Endothelial cell (in vitro differentiated cells): Measurements from ENCODE around the gene CACTIN. TPM values are rescaled to one million over a fixed set of nuclear protein-coding genes. Genes with fewer than 3 reads are reported as not detected.
A peak's percentile ranks its signal among the peaks of the same experiment; 100 is the strongest.

Experiments
- DNase-seq: peaks from one replicate; pipeline ENCODE4 v3.0.0; 2021; ENCODE audit warnings: low spot score
- H3K27ac Mint-ChIP-seq: one replicate; pipeline ENCODE4 v1.8.0; 2021; ENCODE audit warnings: mixed read lengths, inconsistent platforms; ENCODE audit not compliant: unreplicated experiment
- H3K27me3 Mint-ChIP-seq: one replicate; pipeline ENCODE4 v1.8.0; 2021; ENCODE audit warnings: mild to moderate bottlenecking, moderate library complexity, mixed read lengths, inconsistent platforms; ENCODE audit not compliant: unreplicated experiment
- H3K36me3 Mint-ChIP-seq: one replicate; pipeline ENCODE4 v1.8.0; 2021; ENCODE audit warnings: mild to moderate bottlenecking, low read depth, mixed read lengths, inconsistent platforms; ENCODE audit not compliant: unreplicated experiment
- H3K4me1 Mint-ChIP-seq: one replicate; pipeline ENCODE4 v1.8.0; 2021; ENCODE audit warnings: mild to moderate bottlenecking, mixed read lengths, inconsistent platforms; ENCODE audit not compliant: unreplicated experiment
- H3K4me3 Mint-ChIP-seq: one replicate; pipeline ENCODE4 v1.8.0; 2021; ENCODE audit warnings: mild to moderate bottlenecking, mixed read lengths, inconsistent platforms; ENCODE audit not compliant: unreplicated experiment
- H3K9me3 Mint-ChIP-seq: one replicate; pipeline ENCODE4 v1.8.0; 2021; ENCODE audit warnings: mixed read lengths, inconsistent platforms; ENCODE audit not compliant: unreplicated experiment
- CTCF ChIP-seq: fragments of 200-600 bp; sonication (generic); IDR thresholded peaks from one replicate; pipeline ENCODE4 v1.5.0; 2021; ENCODE audit warnings: antibody characterized with exemption; ENCODE audit not compliant: unreplicated experiment
- total RNA-seq: library from RNA; stranded (reverse); fragmentation: NEBNext Ultra II Directional; extraction: Animal tissue kit (Norgen Biotek cat#: 25700); gene quantifications from one replicate; pipeline ENCODE4 v1.2.1, GENCODE V29; 2021; ENCODE audit not compliant: unreplicated experiment

CACTIN gene
- total RNA-seq, 1 donor from 2014 or later, result 31.8 TPM

DNA sequence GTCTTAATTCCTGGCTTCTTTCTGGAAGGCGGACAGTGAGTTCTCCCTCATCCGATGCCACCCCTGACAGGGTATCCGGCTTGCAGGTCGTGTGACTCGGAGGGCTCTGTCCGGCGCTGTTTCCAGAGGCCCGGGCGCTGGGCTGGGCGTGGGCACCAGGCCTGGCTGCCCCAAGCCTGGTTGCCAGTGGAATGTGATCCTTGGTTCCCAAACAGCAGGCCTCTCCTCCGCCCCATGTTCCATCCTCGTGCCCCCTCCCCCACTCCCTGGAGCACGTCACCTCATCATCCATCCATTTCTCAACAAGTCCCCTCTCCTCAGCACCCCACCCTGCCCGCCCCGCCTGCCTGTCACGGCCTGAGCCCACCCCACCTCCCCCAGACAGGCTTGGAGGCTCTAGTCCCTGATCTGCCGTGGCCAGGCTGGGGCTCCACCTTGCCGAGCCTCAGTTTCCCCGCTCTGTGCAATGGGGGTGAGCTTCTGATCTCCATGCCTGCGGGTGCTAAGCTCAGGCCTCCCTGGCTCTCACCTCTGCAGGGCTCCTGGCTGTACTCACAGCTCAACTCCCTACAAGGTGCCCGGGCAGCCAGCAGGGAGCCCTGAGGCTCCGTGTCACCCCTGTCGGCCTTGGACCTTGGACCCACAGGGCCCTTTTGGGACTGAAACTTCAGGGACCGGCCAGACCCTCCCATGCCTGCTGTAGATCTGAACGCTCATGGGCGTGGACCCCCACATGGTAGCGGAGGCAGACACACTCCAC, 22.2 kb downstream of the CACTIN start:
- Mint-ChIP-seq H3K4me1 (peaks cover 8% of the 10 kb centered on the region), H3K36me3 (no peaks in the 10 kb centered on the region), H3K27ac (no peak overlapping the region), H3K9me3 (no peaks in the 10 kb centered on the region), H3K4me3 (no peak overlapping the region), H3K27me3 (peaks cover 4% of the 10 kb centered on the region)
- TF ChIP-seq CTCF, result no peak
- DNase-seq, result no peak

GRCh38 chr19:3603121-3603811, 23.3 kb downstream of the CACTIN start:
- Mint-ChIP-seq H3K36me3 (no peaks in the 10 kb centered on the region), H3K27me3 (peaks cover 4% of the 10 kb centered on the region), H3K9me3 (no peaks in the 10 kb centered on the region), H3K4me3 (no peak overlapping the region), H3K4me1 (peaks cover 7% of the 10 kb centered on the region), H3K27ac (no peak overlapping the region)
- TF ChIP-seq CTCF, result no peak
- no peak for DNase-seq

DNA sequence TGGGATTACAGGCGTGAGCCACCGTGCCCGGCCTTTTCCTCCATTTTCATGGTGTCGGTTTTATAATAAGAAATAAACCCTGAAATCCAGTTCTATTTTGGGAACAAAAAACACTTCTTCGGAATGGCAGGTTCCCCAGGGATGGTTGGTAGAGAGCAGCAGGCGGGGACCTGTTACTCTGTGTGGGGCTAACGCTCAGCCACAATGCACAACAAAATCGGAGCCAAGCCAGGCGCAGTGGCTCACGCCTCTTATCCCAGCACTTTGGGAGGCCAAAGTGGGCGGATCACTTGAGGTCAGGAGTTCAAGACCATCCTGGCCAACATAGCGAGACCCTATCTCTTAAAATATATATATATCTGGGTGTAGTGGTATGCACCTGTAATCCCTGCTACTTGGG, 25.6 kb downstream of the CACTIN start:
- no peaks in the 10 kb centered on the region for H3K4me1 Mint-ChIP-seq
- DNase-seq, result no peak
- H3K9me3 Mint-ChIP-seq, result no peaks in the 10 kb centered on the region
- TF ChIP-seq CTCF, result no peak
- H3K27ac Mint-ChIP-seq, result no peak overlapping the region
- no peak overlapping the region for H3K4me3 Mint-ChIP-seq
- peaks cover 1% of the 10 kb centered on the region for H3K27me3 Mint-ChIP-seq
- H3K36me3 Mint-ChIP-seq, result no peaks in the 10 kb centered on the region

DNA sequence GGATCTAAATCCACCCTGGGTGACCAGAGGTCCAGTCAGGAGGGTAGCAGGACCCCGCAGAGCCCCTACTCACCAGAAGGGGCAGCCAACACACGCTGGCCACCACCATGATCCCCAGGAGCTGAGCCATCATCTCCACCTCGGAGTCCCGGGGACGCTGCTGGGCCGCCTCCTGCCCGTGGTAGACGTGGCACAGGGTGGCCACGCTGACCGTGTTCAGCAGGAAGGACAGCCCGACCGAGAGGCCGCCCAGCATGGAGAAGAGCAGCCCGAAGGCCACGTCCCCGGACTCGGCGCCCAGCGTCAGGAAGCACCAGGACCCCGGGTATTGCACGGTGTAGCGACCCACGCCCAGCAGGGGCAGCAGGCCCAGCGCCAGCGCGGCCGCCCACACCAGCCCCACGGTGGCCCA, 26.8 kb downstream of the CACTIN start:
- H3K4me3 Mint-ChIP-seq, result no peak overlapping the region

More for the DNA sequence above, 26.8 kb downstream of the CACTIN start:
- Mint-ChIP-seq H3K27ac (no peak overlapping the region), H3K9me3 (no peaks in the 10 kb centered on the region), H3K4me1 (no peaks in the 10 kb centered on the region), H3K36me3 (no peaks in the 10 kb centered on the region), H3K27me3 (peaks cover 1% of the 10 kb centered on the region)
- peak; percentile 40 for DNase-seq
- peak; percentile 23 for TF ChIP-seq CTCF
